ENCODE data around the gene CD58. TPM values are rescaled to one million over a fixed set of nuclear protein-coding genes. Genes with fewer than 3 reads are reported as not detected.
A peak's percentile ranks its signal among the peaks of the same experiment; 100 is the strongest.

The CD58 gene
- total and polyA plus RNA-seq, 9 of the 15 experiments (the other 6 are each of a cell fraction or from before 2014, with no cell fraction given) = 18.1 to 113 (median 37.4) TPM

GRCh38 chr1:116534014-116534739, 36.6 kb downstream of the CD58 start:
- ChIA-PET CTCF (ENCODE audit: low intra/inter-chr PET ratio) (no interaction called here), POLR2A (no interaction called here)
- Histone ChIP-seq H2AFZ (ENCODE audit: low read depth, low read length) (no peak overlapping the region), H3K27me3 (ENCODE audit: control insufficient read depth in 2 of 2, insufficient read depth in 2 of 2, low read length in 2 of 2) (no peaks in the 10 kb centered on the region), H3K4me1 (replicated peaks in 1 of 2; ENCODE audit: control insufficient read depth in 2 of 2, insufficient read depth in 2 of 2, low read length in 2 of 2) (peaks cover 0 to 3% of the 10 kb centered on the region in 2 experiments; a peak in 2 of 5 replicates), H3K9me1 (ENCODE audit: control insufficient read depth, insufficient read depth, low read length) (no peaks in the 10 kb centered on the region), H3K4me3 (no peak overlapping the region), H3K9ac (ENCODE audit: insufficient read depth in 1 of 2, low read depth in 2 of 2, low read length in 2 of 2) (no peak overlapping the region), H4K20me1 (replicated peaks; ENCODE audit: control insufficient read depth, insufficient read depth, low read length) (no peaks in the 10 kb centered on the region), H3K36me3 (ENCODE audit: control insufficient read depth, insufficient read depth, low read length) (peaks cover 57% of the 10 kb centered on the region), H3K27ac (ENCODE audit: extremely low read depth, low read depth, low read length) (no peak overlapping the region), H3K9me3 (replicated peaks; ENCODE audit: control insufficient read depth, insufficient read depth, low read depth, low read length) (no peaks in the 10 kb centered on the region), H3K4me2 (ENCODE audit: insufficient read depth, low read length) (no peak overlapping the region), H3K79me2 (ENCODE audit: control insufficient read depth, insufficient read depth, low read length) (no peaks in the 10 kb centered on the region)
- intact Hi-C loops (cut with micrococcal nuclease) (no loop called here), in situ Hi-C loops (cut with MboI) (no loop called here)
- TF ChIP-seq NR1H2 (CRISPR knock-in tag; IDR thresholded peaks at IDR 0.05) (no peak), BMI1 (IDR thresholded peaks at IDR 0.05; ENCODE audit: low read length) (no peak), RBM22 (IDR thresholded peaks at IDR 0.05; ENCODE audit: low read depth, low read length, poor library complexity, severe bottlenecking) (peak; percentile 51), POLR2G (IDR thresholded peaks at IDR 0.05; ENCODE audit: low read depth, low read length) (peak; percentile 60), ZBTB33 (CRISPR knock-in tag; IDR thresholded peaks at IDR 0.05) (peak; percentile 67), RBM14 (IDR thresholded peaks at IDR 0.05; ENCODE audit: borderline replicate concordance, insufficient read depth, low read depth, low read length) (0 out of 2 replicates have a peak, but pooled peaks have one; percentile 47), PCBP1 (IDR thresholded peaks at IDR 0.05; ENCODE audit: low read depth, low read length, poor library complexity, severe bottlenecking) (peak; percentile 57)
- FAIRE-seq = no peak
- ATAC-seq = no peak
- no peak for DNase-seq (ENCODE audit: extremely low read depth in 1 of 4, low spot score in 3 of 4)
- whole genome bisulfite sequencing (ENCODE audit: insufficient coverage, low coverage, missing lambda C conversion rate) = 95% methylated on average over 43 of the region's 45 CpGs
- no TSS peak for BruUV-seq (replicated peaks)
